H9 (cell line): ENCODE measurements around the gene PASD1. TPM values are rescaled to one million over a fixed set of nuclear protein-coding genes. Genes with fewer than 3 reads are reported as not detected.

Experiments used
- DNase-seq: peaks from one replicate; pipeline ENCODE4 v3.0.0-alpha.2; 2017
- H2AFZ ChIP-seq: one replicate; pipeline ENCODE4 v1.6.1; 2013; ENCODE audit warnings: mild to moderate bottlenecking, low read length, control low read depth, moderate library complexity
- H2AK5ac ChIP-seq: 2 replicates; pipeline ENCODE4 v1.6.1; 2013; ENCODE audit warnings: low read length, control low read depth, mixed read lengths; ENCODE audit not compliant: insufficient read length
- H2BK120ac ChIP-seq: one replicate; pipeline ENCODE4 v1.6.1; 2013; ENCODE audit warnings: low read depth, mild to moderate bottlenecking, low read length, control low read depth, inconsistent platforms; ENCODE audit not compliant: poor library complexity, severe bottlenecking
- H2BK12ac ChIP-seq: 2 replicates; pipeline ENCODE4 v1.6.1; 2013; ENCODE audit warnings: low read length, control low read depth, mixed read lengths, low read depth; ENCODE audit not compliant: insufficient read length
- H2BK15ac ChIP-seq: 2 replicates; pipeline ENCODE4 v1.6.1; 2013; ENCODE audit warnings: low read depth, low read length, control low read depth
- H2BK20ac ChIP-seq: one replicate; pipeline ENCODE4 v1.6.1; 2013; ENCODE audit warnings: low read depth, mild to moderate bottlenecking, low read length, control low read depth, inconsistent platforms; ENCODE audit not compliant: poor library complexity, severe bottlenecking
- H2BK5ac ChIP-seq: 2 replicates; pipeline ENCODE4 v1.6.1; 2013; ENCODE audit warnings: low read length, control low read depth, mixed read lengths; ENCODE audit not compliant: insufficient read length
- H3K14ac ChIP-seq: 2 replicates; pipeline ENCODE4 v1.6.1; 2013; ENCODE audit warnings: low read length, control low read depth; ENCODE audit not compliant: insufficient read depth
- H3K18ac ChIP-seq: 2 replicates; pipeline ENCODE4 v1.6.1; 2013; ENCODE audit warnings: low read depth, mild to moderate bottlenecking, mixed read lengths, low read length, control low read depth; ENCODE audit not compliant: insufficient read length
- H3K23ac ChIP-seq: 2 replicates; pipeline ENCODE4 v1.6.1; 2013; ENCODE audit warnings: low read length, control low read depth, mixed read lengths, low read depth; ENCODE audit not compliant: insufficient read length
- H3K23me2 ChIP-seq: 2 replicates; pipeline ENCODE4 v1.6.1; 2013; ENCODE audit warnings: low read depth, mild to moderate bottlenecking, mixed read lengths, low read length, control low read depth; ENCODE audit not compliant: insufficient read length, poor library complexity, severe bottlenecking
- H3K27ac ChIP-seq: 2 replicates; pipeline ENCODE4 v1.5.1; 2013; ENCODE audit warnings: low read length, control low read depth, mixed read lengths, low read depth; ENCODE audit not compliant: insufficient read length
- H3K27me3 ChIP-seq: 2 replicates; pipeline ENCODE4 v1.6.1; 2013; ENCODE audit warnings: low read length, control low read depth, inconsistent platforms; ENCODE audit not compliant: insufficient read depth
- H3K4ac ChIP-seq: 2 replicates; pipeline ENCODE4 v1.6.1; 2013; ENCODE audit warnings: low read depth, mild to moderate bottlenecking, control low read depth, inconsistent platforms, low read length, moderate library complexity
- H3K4me1 ChIP-seq: 2 replicates; pipeline ENCODE4 v1.6.1; 2013; ENCODE audit warnings: low read length, control low read depth, inconsistent platforms; ENCODE audit not compliant: insufficient read depth
- H3K4me2 ChIP-seq: 2 replicates; pipeline ENCODE4 v1.6.1; 2013; ENCODE audit warnings: low read length, control low read depth, mixed read lengths; ENCODE audit not compliant: insufficient read length, insufficient read depth
- H3K56ac ChIP-seq: 2 replicates; pipeline ENCODE4 v1.6.1; 2013; ENCODE audit warnings: low read depth, mild to moderate bottlenecking, mixed read lengths, low read length, control low read depth; ENCODE audit not compliant: insufficient read length
- H3K79me1 ChIP-seq: 2 replicates; pipeline ENCODE4 v1.6.1; 2013; ENCODE audit warnings: low read depth, mild to moderate bottlenecking, moderate library complexity, low read length, control low read depth, inconsistent platforms; ENCODE audit not compliant: insufficient read depth, poor library complexity, severe bottlenecking
- H3K79me2 ChIP-seq: 2 replicates; pipeline ENCODE4 v1.6.1; 2013; ENCODE audit warnings: low read length, control low read depth, inconsistent platforms; ENCODE audit not compliant: insufficient read depth
- H3K9ac ChIP-seq: 2 replicates; pipeline ENCODE4 v1.6.1; 2013; ENCODE audit warnings: low read length, control low read depth, mixed read lengths; ENCODE audit not compliant: insufficient read length; ENCODE audit errors: extremely low read depth
- H3K9me3 ChIP-seq: one replicate; pipeline ENCODE4 v1.6.1; 2013; ENCODE audit warnings: low read depth, low read length, inconsistent platforms; ENCODE audit not compliant: control insufficient read depth
- H3T11ph ChIP-seq: one replicate; pipeline ENCODE4 v1.6.1; 2013; ENCODE audit warnings: mild to moderate bottlenecking, low read length, control low read depth, inconsistent platforms
- H4K20me1 ChIP-seq: one replicate; pipeline ENCODE4 v1.6.1; 2013; ENCODE audit not compliant: control insufficient read depth, insufficient read length, insufficient read depth
- H4K5ac ChIP-seq: 2 replicates; pipeline ENCODE4 v1.6.1; 2013; ENCODE audit warnings: low read depth, mild to moderate bottlenecking, mixed read lengths, low read length, control low read depth; ENCODE audit not compliant: insufficient read length
- H4K8ac ChIP-seq: replicated peaks from 2 replicates; pipeline ENCODE4 v1.6.1; 2013; ENCODE audit warnings: low read length, control low read depth, mixed read lengths, low read depth; ENCODE audit not compliant: insufficient read length
- H4K91ac ChIP-seq: 2 replicates; pipeline ENCODE4 v1.6.1; 2013; ENCODE audit warnings: low read depth, mild to moderate bottlenecking, moderate library complexity, mixed read lengths, low read length, control low read depth; ENCODE audit not compliant: insufficient read length
- H3K27ac Mint-ChIP-seq, 3 experiments: 2 replicates in 2 of 3; 3 replicates in 1 of 3; pipeline ENCODE4 v1.8.0; 2020 to 2021; ENCODE audit warnings: mixed read lengths in 3 of 3, mild to moderate bottlenecking in 1 of 3, moderate library complexity in 1 of 3
- H3K27me3 Mint-ChIP-seq: 2 replicates; pipeline ENCODE4 v1.8.0; 2021; ENCODE audit warnings: low read depth, mild to moderate bottlenecking, moderate library complexity, mixed read lengths
- H3K36me3 Mint-ChIP-seq, 3 experiments: 2 replicates in 2 of 3; 3 replicates in 1 of 3; pipeline ENCODE4 v1.8.0; 2020 to 2021; ENCODE audit warnings: low read depth in 3 of 3, mixed read lengths in 3 of 3; ENCODE audit not compliant: insufficient read depth in 1 of 3
- H3K4me1 Mint-ChIP-seq, 2 experiments: 2 replicates each; pipeline ENCODE4 v1.8.0; 2020; ENCODE audit warnings: mixed read lengths in 2 of 2
- H3K4me3 Mint-ChIP-seq, 2 experiments: 2 replicates in 1 of 2; 3 replicates in 1 of 2; pipeline ENCODE4 v1.8.0; 2020 to 2021; ENCODE audit warnings: mild to moderate bottlenecking in 2 of 2, mixed read lengths in 2 of 2, moderate library complexity in 1 of 2
- H3K9me3 Mint-ChIP-seq, 2 experiments: 2 replicates in 1 of 2; 3 replicates in 1 of 2; pipeline ENCODE4 v1.8.0; 2020; ENCODE audit warnings: mild to moderate bottlenecking in 2 of 2, mixed read lengths in 2 of 2, moderate library complexity in 1 of 2
- CTCF ChIP-seq: fragments of 200-600 bp; sonication (generic); conservative IDR thresholded peaks from 3 replicates; pipeline ENCODE4 v1.8.0; 2021; ENCODE audit warnings: antibody characterized with exemption, mild to moderate bottlenecking
- WGBS: extraction: QIAGEN DNeasy Blood & Tissue Kit; methylation state at CpG from one replicate; pipeline ENCODE4 v1.1.7; 2013; ENCODE audit warnings: missing lambda C conversion rate, low lambda C conversion rate, mixed read lengths; ENCODE audit not compliant: insufficient read length; ENCODE audit errors: extremely low coverage; 5-methylcytosine and 5-hydroxymethylcytosine counted together
- total RNA-seq: library from RNA; stranded (reverse); gene quantifications from 2 replicates; pipeline ENCODE4 v1.2.1, GENCODE V29; 2021

Gene PASD1
- total RNA-seq, 1 experiment from 2014 or later, result not detected

GRCh38 chrX:151704041-151704663, 140.7 kb downstream of the PASD1 start:
- Histone ChIP-seq H2AK5ac (no peak overlapping the region), H4K8ac (no peak overlapping the region), H2BK20ac (no peak overlapping the region), H3K4me1 (no peaks in the 10 kb centered on the region; the same call in 1 of the 2 replicates), H4K91ac (no peak overlapping the region), H2BK15ac (no peak overlapping the region), H2BK12ac (no peak overlapping the region), H2AFZ (no peak overlapping the region), H3K23ac (no peak overlapping the region), H3K27me3 (no peaks in the 10 kb centered on the region), H3K9me3 (peaks cover 58% of the 10 kb centered on the region), H3K56ac (no peak overlapping the region), H3K79me2 (no peaks in the 10 kb centered on the region), H3K14ac (no peak overlapping the region), H3K27ac (no peak overlapping the region), H3K18ac (no peak overlapping the region), H4K5ac (no peak overlapping the region), H4K20me1 (no peaks in the 10 kb centered on the region), H2BK120ac (no peak overlapping the region), H3K4me2 (no peak overlapping the region), H3K23me2 (no peaks in the 10 kb centered on the region), H3K79me1 (no peaks in the 10 kb centered on the region), H3K4ac (no peak overlapping the region), H3T11ph (no peak overlapping the region), H2BK5ac (no peak overlapping the region), H3K9ac (no peak overlapping the region)
- no CpG with 5 or more reads among the region's 13 CpGs for WGBS
- no peak for TF ChIP-seq CTCF
- 0 out of 4 replicates have a peak, but pooled peaks cover 0 to 2% of the 10 kb centered on the region in 2 experiments for H3K4me1 Mint-ChIP-seq
- no peak overlapping the region for H3K27ac Mint-ChIP-seq
- H3K4me3 Mint-ChIP-seq, result no peak overlapping the region
- peaks cover 57 to 61% of the 10 kb centered on the region in 2 experiments for H3K9me3 Mint-ChIP-seq
- peaks cover 0 to 2% (median 0%) of the 10 kb centered on the region in 3 experiments; a peak in 2 of 7 replicates for H3K36me3 Mint-ChIP-seq
- DNase-seq, result no peak
- H3K27me3 Mint-ChIP-seq, result peaks cover 3% of the 10 kb centered on the region
